Dendritic cell treated with granulocyte-macrophage colony-stimulating factor and Interleukin-4, amounts not matched to agents 40 ng/mL and 50 ng/mL, for 4 days (primary cell): ENCODE results near the gene ATG7.

Source experiments
- H3K27ac Mint-ChIP-seq: one replicate; pipeline ENCODE4 v1.8.0; 2022; ENCODE audit warnings: mild to moderate bottlenecking, mixed read lengths
- H3K27me3 Mint-ChIP-seq: one replicate; pipeline ENCODE4 v1.8.0; 2022; ENCODE audit warnings: mild to moderate bottlenecking, mixed read lengths
- H3K36me3 Mint-ChIP-seq: one replicate; pipeline ENCODE4 v1.8.0; 2022; ENCODE audit warnings: low read depth, mixed read lengths
- H3K4me1 Mint-ChIP-seq: one replicate; pipeline ENCODE4 v1.8.0; 2022; ENCODE audit warnings: low read depth, mixed read lengths
- H3K4me3 Mint-ChIP-seq: one replicate; pipeline ENCODE4 v1.8.0; 2022; ENCODE audit warnings: mild to moderate bottlenecking, moderate library complexity, mixed read lengths
- H3K9me3 Mint-ChIP-seq: one replicate; pipeline ENCODE4 v1.8.0; 2022; ENCODE audit warnings: mixed read lengths
- intact Hi-C: fragments of 100-400 bp; cut with micrococcal nuclease; formaldehyde crosslinking; loops from one replicate; pipeline ENCODE4 v1.15.0; 2022

ATG7 gene

DNA sequence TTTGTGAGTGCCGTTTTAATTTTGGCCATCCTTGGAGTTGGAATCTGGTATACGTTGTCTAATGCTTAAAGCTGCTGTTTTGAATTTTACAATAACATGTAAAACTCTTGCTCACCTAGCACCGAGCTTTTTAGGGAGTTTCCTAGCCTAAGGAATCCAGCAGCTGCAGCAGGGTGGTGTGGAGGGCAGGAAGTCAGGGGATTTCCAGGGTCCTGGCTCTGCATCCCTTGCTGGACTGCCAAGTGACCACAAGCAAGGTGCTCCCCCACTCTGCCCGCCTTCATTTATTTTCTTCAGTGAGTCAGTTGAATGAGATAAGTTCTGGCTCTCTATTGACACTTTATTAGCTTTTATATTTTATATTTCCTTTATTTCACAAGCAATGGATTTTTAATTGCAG, 113.7 kb downstream of the ATG7 start:
- Mint-ChIP-seq H3K27ac (no peak overlapping the region), H3K36me3 (peaks cover 71% of the 10 kb centered on the region), H3K27me3 (no peaks in the 10 kb centered on the region), H3K9me3 (no peaks in the 10 kb centered on the region), H3K4me3 (no peak overlapping the region), H3K4me1 (peaks cover 12% of the 10 kb centered on the region)
- intact Hi-C loops = loop anchor here (10.0 kb wide), 1 partner anchor 129 kb away; no protein-coding TSS in a partner anchor

- Mint-ChIP-seq H3K27ac (no peak overlapping the region), H3K9me3 (no peaks in the 10 kb centered on the region)
- intact Hi-C loops = loop anchor here (10.0 kb wide), 1 partner anchor 128 kb away; no protein-coding TSS in a partner anchor
These were observed 114.4 kb downstream of the ATG7 start for GRCh38 chr3:11386465-11387113.

DNA sequence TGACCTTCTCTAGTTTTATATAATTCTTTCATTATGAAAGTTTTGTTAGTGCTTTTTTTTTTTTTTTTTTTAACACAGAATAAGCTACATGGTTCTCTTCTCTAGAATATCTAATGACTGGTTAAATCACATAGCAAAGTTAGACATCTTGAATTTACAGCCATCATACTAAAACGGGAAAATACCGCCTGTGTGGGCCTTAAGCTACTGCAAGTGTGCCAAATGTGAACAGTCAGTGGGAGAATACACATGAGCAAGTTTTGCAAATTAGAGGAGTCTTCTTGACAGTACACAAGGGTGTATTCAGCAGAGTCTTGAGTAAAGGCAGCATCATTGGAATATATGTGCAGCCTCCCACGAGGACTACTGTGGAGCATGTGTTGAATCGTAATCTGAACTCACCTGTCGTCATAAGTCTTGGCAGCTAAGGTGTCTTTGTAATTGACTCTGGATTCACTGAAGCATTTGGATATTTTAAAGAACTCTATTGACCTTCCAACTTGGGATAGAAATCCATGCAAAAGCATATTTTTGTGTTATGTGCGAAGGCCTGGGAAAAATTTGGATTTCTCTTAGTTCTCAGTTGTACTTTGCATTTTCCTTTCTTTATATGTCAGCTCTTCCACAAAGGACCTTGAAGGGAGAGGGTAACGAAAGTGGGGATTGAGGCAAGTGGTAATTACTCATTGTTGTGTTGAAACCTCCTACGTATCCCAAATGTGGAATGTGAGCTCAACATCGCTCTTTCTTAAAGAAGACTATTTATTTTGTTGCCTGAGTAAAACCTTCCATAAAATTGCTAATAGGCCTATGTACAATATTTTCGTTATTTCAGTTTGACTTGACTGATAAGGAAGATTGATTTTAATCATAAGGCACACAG, 117.4 kb downstream of the ATG7 start:
- intact Hi-C loops = loop anchor here (10.0 kb wide), 1 partner anchor 125 kb away; no protein-coding TSS in a partner anchor
- peaks cover 60% of the 10 kb centered on the region for H3K36me3 Mint-ChIP-seq
- H3K9me3 Mint-ChIP-seq = no peaks in the 10 kb centered on the region
- no peak overlapping the region for H3K4me3 Mint-ChIP-seq
- H3K4me1 Mint-ChIP-seq = no peaks in the 10 kb centered on the region
- no peaks in the 10 kb centered on the region for H3K27me3 Mint-ChIP-seq
- H3K27ac Mint-ChIP-seq = no peak overlapping the region

More at GRCh38 chr3:11386465-11387113, 114.4 kb downstream of the ATG7 start:
- Mint-ChIP-seq H3K4me3 (no peak overlapping the region), H3K4me1 (peaks cover 12% of the 10 kb centered on the region), H3K27me3 (no peaks in the 10 kb centered on the region), H3K36me3 (peaks cover 71% of the 10 kb centered on the region)

DNA sequence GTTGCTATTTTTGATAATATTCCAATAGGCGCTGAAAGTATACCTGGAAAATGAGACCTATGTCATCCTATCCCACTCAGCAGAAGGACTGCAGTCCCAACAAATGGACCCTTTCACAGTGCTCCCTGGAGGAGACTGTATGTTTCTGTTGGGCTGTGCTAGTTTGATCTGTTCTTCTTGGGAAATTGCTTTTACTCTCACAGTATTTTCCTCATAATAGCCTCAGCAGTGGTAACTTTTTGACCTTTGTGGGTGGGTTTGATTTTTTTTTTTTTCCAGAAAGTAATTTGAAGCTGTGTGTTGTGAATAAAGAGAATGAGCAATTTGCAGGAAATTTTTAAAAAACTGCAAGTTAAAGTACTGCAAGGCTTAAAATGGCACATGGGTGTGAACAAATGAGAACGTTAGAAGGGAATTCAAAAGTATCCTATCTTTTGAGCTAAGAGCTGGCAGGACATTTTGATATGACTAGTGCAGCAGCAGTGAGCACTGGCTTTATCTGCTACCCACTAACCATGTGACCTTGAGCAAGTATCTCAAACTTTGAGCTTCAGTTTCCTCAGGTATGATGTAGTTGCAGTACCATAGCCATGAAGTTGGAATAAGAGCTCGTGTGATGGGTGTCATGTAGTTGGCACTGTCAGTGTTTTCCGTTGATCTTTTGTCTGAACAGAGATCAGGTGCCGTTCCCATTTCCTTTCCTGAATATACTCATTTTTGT, 118.4 kb downstream of the ATG7 start:
- Mint-ChIP-seq H3K27ac (no peak overlapping the region), H3K27me3 (no peaks in the 10 kb centered on the region), H3K4me1 (no peaks in the 10 kb centered on the region), H3K36me3 (peaks cover 59% of the 10 kb centered on the region), H3K4me3 (no peak overlapping the region), H3K9me3 (no peaks in the 10 kb centered on the region)
- intact Hi-C loops = no loop called here

DNA sequence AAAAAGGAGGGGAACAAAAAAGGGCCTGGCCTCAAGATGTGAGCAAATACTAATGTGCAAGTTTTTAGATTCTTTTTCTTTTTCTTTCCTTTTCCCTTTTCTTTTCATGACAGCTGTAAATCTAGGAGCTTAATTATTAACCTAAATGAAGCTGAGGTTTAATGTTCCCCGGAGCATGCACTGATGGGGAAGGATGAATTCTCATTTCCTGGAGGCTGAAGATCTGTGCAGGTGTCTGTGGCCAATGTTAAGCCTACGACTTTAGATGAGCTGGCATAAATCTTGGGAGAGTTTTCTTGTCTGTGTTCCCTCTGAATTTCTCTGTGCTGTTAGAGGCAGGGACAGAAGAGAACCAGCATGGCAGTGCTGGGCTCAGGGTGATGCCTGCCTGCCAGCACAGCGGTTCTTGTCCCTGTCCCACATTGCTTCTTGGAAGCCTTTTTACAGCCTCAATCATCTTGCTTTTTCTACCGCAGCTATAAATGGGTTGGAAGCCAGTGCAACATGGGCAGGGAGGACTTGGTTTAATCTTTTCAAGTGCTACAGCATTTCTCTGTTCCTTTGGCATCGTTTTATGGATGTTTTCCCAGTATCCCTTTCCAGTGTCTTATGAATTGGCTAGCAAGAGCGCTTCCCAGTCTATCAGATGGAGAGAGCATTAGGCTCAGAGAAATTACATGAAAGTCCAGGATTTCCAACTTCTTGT, 119.1 kb downstream of the ATG7 start:
- Mint-ChIP-seq H3K27ac (no peak overlapping the region), H3K9me3 (no peaks in the 10 kb centered on the region), H3K36me3 (peaks cover 58% of the 10 kb centered on the region), H3K4me1 (no peaks in the 10 kb centered on the region), H3K4me3 (no peak overlapping the region), H3K27me3 (no peaks in the 10 kb centered on the region)
- intact Hi-C loops = no loop called here

- intact Hi-C loops = no loop called here
- H3K27ac Mint-ChIP-seq = no peak overlapping the region
- H3K4me3 Mint-ChIP-seq = no peak overlapping the region
- H3K9me3 Mint-ChIP-seq = no peaks in the 10 kb centered on the region
- no peaks in the 10 kb centered on the region for H3K4me1 Mint-ChIP-seq
- peaks cover 49% of the 10 kb centered on the region for H3K36me3 Mint-ChIP-seq
- H3K27me3 Mint-ChIP-seq = no peaks in the 10 kb centered on the region
These were observed 120.0 kb downstream of the ATG7 start for GRCh38 chr3:11392014-11392859.

- intact Hi-C loops = no loop called here
- Mint-ChIP-seq H3K9me3 (no peaks in the 10 kb centered on the region), H3K4me1 (no peaks in the 10 kb centered on the region), H3K27ac (no peak overlapping the region), H3K4me3 (no peak overlapping the region), H3K27me3 (no peaks in the 10 kb centered on the region), H3K36me3 (peaks cover 45% of the 10 kb centered on the region)
These were observed 120.6 kb downstream of the ATG7 start for GRCh38 chr3:11392860-11393114.

DNA sequence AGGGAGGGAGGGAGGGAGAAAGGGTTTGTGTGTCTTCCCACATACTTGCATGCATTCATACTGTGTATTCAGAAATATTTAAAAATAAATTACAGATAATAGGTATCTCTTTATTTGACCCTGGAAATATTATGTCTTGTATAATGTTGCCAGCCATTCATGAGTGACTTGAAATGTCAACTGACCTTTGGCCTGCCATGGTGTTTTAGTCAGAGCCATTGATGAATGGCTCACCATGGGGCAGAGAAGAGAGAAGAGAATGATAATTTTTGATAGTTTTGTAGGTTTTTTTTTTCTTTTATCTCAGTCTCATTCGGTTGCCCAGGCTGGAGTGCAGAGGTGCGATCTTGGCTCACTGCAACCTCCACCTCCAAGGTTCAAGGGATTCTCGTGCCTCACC, 121.2 kb downstream of the ATG7 start:
- intact Hi-C loops = no loop called here
- H3K36me3 Mint-ChIP-seq = peaks cover 45% of the 10 kb centered on the region
- H3K27ac Mint-ChIP-seq = no peak overlapping the region
- no peaks in the 10 kb centered on the region for H3K27me3 Mint-ChIP-seq
- H3K4me3 Mint-ChIP-seq = no peak overlapping the region
- no peaks in the 10 kb centered on the region for H3K4me1 Mint-ChIP-seq
- H3K9me3 Mint-ChIP-seq = no peaks in the 10 kb centered on the region

DNA sequence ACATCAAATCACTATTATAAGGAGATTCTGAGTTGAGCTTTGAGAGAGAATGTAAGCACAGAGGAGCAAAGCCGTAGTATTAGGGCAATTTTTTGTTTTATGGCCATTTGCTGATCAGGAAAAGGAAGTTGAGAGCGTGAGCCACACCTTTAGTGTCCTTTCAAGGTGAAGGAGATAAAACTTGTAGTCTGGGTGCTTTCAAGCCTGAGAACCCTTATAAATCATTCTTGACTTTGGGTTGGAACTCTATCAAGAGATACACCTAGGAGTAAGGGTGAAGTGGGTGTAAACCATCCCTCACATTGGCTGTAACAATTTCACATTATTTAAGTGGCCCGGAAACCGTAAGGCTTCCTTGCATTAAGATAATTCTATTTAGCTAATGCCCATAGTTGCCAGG, 122.2 kb downstream of the ATG7 start:
- no peaks in the 10 kb centered on the region for H3K27me3 Mint-ChIP-seq
- intact Hi-C loops = no loop called here
- H3K4me1 Mint-ChIP-seq = no peaks in the 10 kb centered on the region
- H3K36me3 Mint-ChIP-seq = peaks cover 47% of the 10 kb centered on the region
- no peak overlapping the region for H3K27ac Mint-ChIP-seq
- H3K4me3 Mint-ChIP-seq = no peak overlapping the region
- H3K9me3 Mint-ChIP-seq = no peaks in the 10 kb centered on the region

DNA sequence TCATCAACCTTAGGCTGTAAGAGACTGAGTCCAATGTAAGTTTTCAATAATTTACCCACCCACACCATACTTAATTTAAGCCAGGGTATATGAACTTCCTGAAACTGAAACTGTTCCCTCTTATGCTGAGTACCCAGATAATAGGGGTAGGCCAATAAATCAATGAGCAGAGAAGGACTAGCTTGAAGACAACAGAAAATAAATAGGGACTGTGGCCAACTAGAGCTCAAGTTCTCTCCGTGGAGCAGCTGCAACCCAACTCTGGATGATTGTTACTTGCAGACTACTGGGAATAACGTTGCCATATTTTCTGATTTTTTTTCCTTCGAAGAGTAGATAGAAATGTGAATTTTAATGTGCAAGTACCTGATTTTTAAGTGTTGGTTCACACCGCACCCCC, 128.0 kb downstream of the ATG7 start:
- intact Hi-C loops = no loop called here
- Mint-ChIP-seq H3K36me3 (peaks cover 51% of the 10 kb centered on the region), H3K4me1 (no peaks in the 10 kb centered on the region), H3K4me3 (no peak overlapping the region), H3K27me3 (no peaks in the 10 kb centered on the region), H3K27ac (no peak overlapping the region), H3K9me3 (peaks cover 10% of the 10 kb centered on the region)

DNA sequence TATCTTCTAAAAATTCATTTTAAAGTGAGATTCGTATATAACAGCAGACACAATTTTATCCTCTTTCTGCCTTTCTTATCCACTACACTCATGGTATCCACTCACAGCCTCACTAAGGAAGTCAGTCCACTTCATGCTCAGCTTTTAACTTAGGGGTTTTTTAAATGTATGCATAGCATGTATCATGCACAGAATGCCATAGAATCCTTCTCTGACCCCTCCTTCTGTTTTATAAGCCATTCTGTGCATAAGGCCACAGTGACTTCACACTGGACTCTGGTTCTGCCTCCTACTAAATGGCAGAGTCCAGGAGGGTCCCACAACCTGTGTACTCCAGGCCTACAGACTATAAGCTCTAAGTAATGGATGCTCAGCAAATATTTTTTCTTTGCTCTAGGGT, 129.2 kb downstream of the ATG7 start:
- Mint-ChIP-seq H3K36me3 (peaks cover 56% of the 10 kb centered on the region), H3K4me3 (no peak overlapping the region), H3K9me3 (peaks cover 14% of the 10 kb centered on the region), H3K4me1 (no peaks in the 10 kb centered on the region), H3K27me3 (no peaks in the 10 kb centered on the region), H3K27ac (no peak overlapping the region)
- intact Hi-C loops = no loop called here

DNA sequence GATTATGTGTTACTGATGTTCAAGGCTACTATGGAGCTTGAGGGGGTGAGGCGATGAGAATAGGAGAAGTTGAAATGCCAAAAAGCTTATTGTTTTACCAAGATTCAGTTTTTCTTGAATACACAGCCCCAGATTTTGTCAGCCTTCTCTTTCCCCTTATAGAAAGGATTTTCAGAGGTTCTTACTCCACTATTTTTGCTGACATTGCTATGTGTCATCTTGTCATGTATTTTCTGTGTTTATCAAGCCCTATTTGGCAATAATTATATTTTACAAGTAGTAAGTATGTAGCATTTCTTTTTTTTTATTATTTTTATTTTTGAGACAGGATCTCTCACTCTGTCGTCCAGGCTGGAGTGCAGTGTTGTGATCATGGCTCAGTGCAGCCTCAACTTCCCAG, 133.1 kb downstream of the ATG7 start:
- H3K27ac Mint-ChIP-seq = no peak overlapping the region

DNA sequence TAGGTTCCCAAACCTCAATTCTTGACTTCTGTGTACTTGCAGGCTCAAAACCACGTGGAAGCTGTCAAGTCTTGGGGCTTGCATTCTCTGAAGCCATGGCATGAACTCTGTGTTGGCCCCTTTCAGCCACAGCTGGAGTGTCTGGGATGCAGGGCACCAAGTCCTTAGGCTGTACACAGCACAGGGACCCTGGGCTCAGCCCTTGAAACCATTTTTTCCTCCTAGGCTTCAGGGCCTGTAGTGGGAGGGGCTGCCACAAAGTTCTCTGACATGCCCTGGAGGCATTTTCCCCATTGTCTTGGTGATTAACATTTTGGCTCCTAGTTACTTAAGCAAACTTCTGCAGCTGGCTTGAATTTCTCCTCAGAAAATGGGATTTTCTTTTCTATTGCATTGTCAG, 135.4 kb downstream of the ATG7 start:
- H3K4me3 Mint-ChIP-seq = no peak overlapping the region
- peaks cover 95% of the 10 kb centered on the region for H3K36me3 Mint-ChIP-seq
- intact Hi-C loops = no loop called here
- peaks cover 47% of the 10 kb centered on the region for H3K9me3 Mint-ChIP-seq
- H3K27ac Mint-ChIP-seq = no peak overlapping the region
- no peaks in the 10 kb centered on the region for H3K27me3 Mint-ChIP-seq
- peaks cover 16% of the 10 kb centered on the region for H3K4me1 Mint-ChIP-seq

More for the DNA sequence above, 133.1 kb downstream of the ATG7 start:
- peaks cover 2% of the 10 kb centered on the region for H3K4me1 Mint-ChIP-seq
- H3K9me3 Mint-ChIP-seq = peaks cover 40% of the 10 kb centered on the region
- H3K27me3 Mint-ChIP-seq = no peaks in the 10 kb centered on the region
- intact Hi-C loops = no loop called here
- H3K36me3 Mint-ChIP-seq = peaks cover 85% of the 10 kb centered on the region
- no peak overlapping the region for H3K4me3 Mint-ChIP-seq
